IMR-90 (cell line): Measurements from ENCODE around the gene CLHC1. TPM values are rescaled to one million over a fixed set of nuclear protein-coding genes. Genes with fewer than 3 reads are reported as not detected.

Experiments used
- ATAC-seq: fragments of 200-7000 bp; cut with Tn5 transposase; 2 replicates; pipeline ENCODE4 v1.9.1; 2020; ENCODE audit warnings: low read depth, mild to moderate bottlenecking, moderate library complexity
- BruUV-seq: library from RNA; stranded (reverse); fragments of 400-500 nt; replicated peaks from 2 replicates; lab custom pipeline; 2021; lab: Mats Ljungman, UMichigan
- CTCF ChIA-PET: fragments of 300-600 bp; formaldehyde crosslinking; extraction: SDS; loops from one replicate; lab custom pipeline; 2021; ENCODE audit warnings: antibody characterized with exemption; lab: Yijun Ruan, JAX
- POLR2A ChIA-PET: fragments of 300-600 bp; sonication (Branson Sonifier 250); formaldehyde crosslinking; loops from one replicate; lab custom pipeline; 2022; ENCODE audit warnings: antibody characterized with exemption; ENCODE audit not compliant: unreplicated experiment; lab: Charles Lee
- DNase-seq: peaks from one replicate; pipeline ENCODE4 v3.0.0; 2013
- H2AFZ ChIP-seq: replicated peaks from 2 replicates; pipeline ENCODE3; 2013; ENCODE audit warnings: low read length, mild to moderate bottlenecking; ENCODE audit not compliant: poor library complexity
- H2AK5ac ChIP-seq: 2 replicates; pipeline ENCODE4 v1.6.1; 2013; ENCODE audit warnings: low read depth, low read length, inconsistent platforms
- H2AK9ac ChIP-seq: replicated peaks from 2 replicates; pipeline ENCODE3; 2013; ENCODE audit warnings: mild to moderate bottlenecking, low read depth, low read length, moderate library complexity; ENCODE audit not compliant: poor library complexity
- H2BK120ac ChIP-seq: 2 replicates; pipeline ENCODE4 v1.6.1; 2013; ENCODE audit warnings: low read depth, low read length, inconsistent platforms
- H2BK15ac ChIP-seq: 3 replicates; pipeline ENCODE4 v1.6.1; 2013; ENCODE audit warnings: low read depth, low read length, inconsistent platforms
- H2BK20ac ChIP-seq: 2 replicates; pipeline ENCODE4 v1.6.1; 2013; ENCODE audit warnings: low read depth, mild to moderate bottlenecking, inconsistent platforms, low read length, moderate library complexity
- H2BK5ac ChIP-seq: 2 replicates; pipeline ENCODE4 v1.6.1; 2013; ENCODE audit warnings: mild to moderate bottlenecking, low read depth, low read length, inconsistent platforms; ENCODE audit not compliant: poor library complexity, severe bottlenecking
- H3K14ac ChIP-seq: replicated peaks from 2 replicates; pipeline ENCODE4 v1.6.1; 2013; ENCODE audit warnings: low read depth, low read length, inconsistent platforms
- H3K18ac ChIP-seq: 2 replicates; pipeline ENCODE4 v1.6.1; 2013; ENCODE audit warnings: low read depth, low read length, control low read depth
- H3K23ac ChIP-seq: 2 replicates; pipeline ENCODE4 v1.6.1; 2013; ENCODE audit warnings: low read depth, low read length, inconsistent platforms
- H3K27ac ChIP-seq: 2 replicates; pipeline ENCODE4 v1.5.1; 2013; ENCODE audit warnings: mild to moderate bottlenecking, control low read depth, low read length; ENCODE audit not compliant: insufficient read depth
- H3K27me3 ChIP-seq: 2 replicates; pipeline ENCODE4 v1.6.1; 2013; ENCODE audit warnings: low read length; ENCODE audit not compliant: control insufficient read depth, insufficient read depth
- H3K36me3 ChIP-seq: 2 replicates; pipeline ENCODE4 v1.6.1; 2013; ENCODE audit warnings: low read length, mixed read lengths; ENCODE audit not compliant: control insufficient read depth, insufficient read depth
- H3K4ac ChIP-seq: 2 replicates; pipeline ENCODE4 v1.6.1; 2013; ENCODE audit warnings: low read depth, low read length, inconsistent platforms
- H3K4me1 ChIP-seq: 2 replicates; pipeline ENCODE4 v1.6.1; 2013; ENCODE audit warnings: low read length, mixed read lengths; ENCODE audit not compliant: control insufficient read depth, insufficient read depth
- H3K4me2 ChIP-seq: 2 replicates; pipeline ENCODE4 v1.6.1; 2013; ENCODE audit warnings: low read depth, mild to moderate bottlenecking, control low read depth, low read length, moderate library complexity
- H3K4me3 ChIP-seq: 2 replicates; pipeline ENCODE4 v1.5.1; 2013; ENCODE audit warnings: low read depth, mild to moderate bottlenecking, control low read depth, low read length, moderate library complexity; ENCODE audit not compliant: insufficient read depth
- H3K56ac ChIP-seq: 2 replicates; pipeline ENCODE4 v1.6.1; 2013; ENCODE audit warnings: low read length, inconsistent platforms; ENCODE audit not compliant: insufficient read depth; ENCODE audit errors: extremely low read depth
- H3K79me1 ChIP-seq, 2 experiments: 2 replicates each; pipeline ENCODE4 v1.6.1; 2013; ENCODE audit warnings: low read length in 2 of 2, inconsistent platforms in 1 of 2, low read depth in 1 of 2
- H3K9ac ChIP-seq: 2 replicates; pipeline ENCODE4 v1.6.1; 2013; ENCODE audit warnings: low read depth, low read length, control low read depth
- H3K9me1 ChIP-seq: 2 replicates; pipeline ENCODE4 v1.6.1; 2013; ENCODE audit warnings: low read length, inconsistent platforms; ENCODE audit not compliant: insufficient read depth
- H3K9me3 ChIP-seq: 2 replicates; pipeline ENCODE4 v1.6.1; 2013; ENCODE audit warnings: low read length; ENCODE audit not compliant: control insufficient read depth, insufficient read depth
- H4K20me1 ChIP-seq: 2 replicates; pipeline ENCODE4 v1.6.1; 2013; ENCODE audit warnings: low read length, inconsistent platforms; ENCODE audit not compliant: insufficient read depth
- H4K5ac ChIP-seq: 2 replicates; pipeline ENCODE4 v1.6.1; 2013; ENCODE audit warnings: mild to moderate bottlenecking, low read depth, low read length, control low read depth
- H4K8ac ChIP-seq, 2 experiments: 2 replicates each; pipeline ENCODE4 v1.6.1; 2013; ENCODE audit warnings: low read depth in 2 of 2, low read length in 2 of 2, control low read depth in 1 of 2, inconsistent platforms in 1 of 2
- H4K91ac ChIP-seq: 2 replicates; pipeline ENCODE4 v1.6.1; 2013; ENCODE audit warnings: low read depth, low read length, inconsistent platforms; ENCODE audit not compliant: insufficient read depth
- RCOR1 ChIP-seq: IDR thresholded peaks from 2 replicates; pipeline ENCODE4 v1.6.1; 2012; ENCODE audit warnings: mild to moderate bottlenecking, low read length, improper control_type of control experiment; ENCODE audit not compliant: insufficient replicate concordance
- RFX5 ChIP-seq: IDR thresholded peaks from 2 replicates; pipeline ENCODE4 v1.8.0; 2012; ENCODE audit warnings: low read depth, mild to moderate bottlenecking, low read length, moderate library complexity
- WGBS, 2 experiments: methylation state at CpG; one replicate each; pipeline versions ENCODE4 v1.1.5 to v1.1.7; 2013; ENCODE audit warnings: missing lambda C conversion rate in 2 of 2; ENCODE audit not compliant: insufficient read length in 1 of 2; ENCODE audit errors: extremely low coverage in 2 of 2; 5-methylcytosine and 5-hydroxymethylcytosine counted together
- dilution Hi-C: fragments of 300-500 bp; cut with HindIII; formaldehyde crosslinking; loops from one replicate; pipeline ENCODE4 v1.14.3; 2018; ENCODE audit warnings: low sequenced_read_pairs; ENCODE audit not compliant: unreplicated experiment
- in situ Hi-C: fragments of 300-500 bp; cut with MboI; formaldehyde crosslinking; loops from 3 replicates; pipeline ENCODE4 v1.14.3; 2019; ENCODE audit warnings: low sequenced_read_pairs, inconsistent platforms, mixed read lengths
- intact Hi-C: fragments of 100-400 bp; cut with micrococcal nuclease; formaldehyde crosslinking; loops from 2 replicates; pipeline ENCODE4 v1.10.0; 2022
- polyA plus RNA-seq, 3 experiments: library from polyadenylated mRNA; depleted of rRNA; stranded (reverse); fragments of >200 nt; gene quantifications; 2 replicates each; pipeline ENCODE4 v1.2.3, GENCODE V29; 2012; ENCODE audit warnings: low replicate concordance in 1 of 3
- total RNA-seq: library from RNA; depleted of rRNA; stranded (reverse); fragments of >200 nt; gene quantifications from 2 replicates; pipeline ENCODE4 v1.2.3, GENCODE V29; 2012

Gene CLHC1
- total and polyA plus RNA-seq, 2 of the 4 experiments (the other 2 are of a cell fraction), result 2.3 to 5.3 TPM

GRCh38 chr2:55180374-55180773 lies 51.7 kb downstream of the CLHC1 start:
- no TSS peak for BruUV-seq
- Histone ChIP-seq H3K4me3 (no peak overlapping the region), H3K23ac (no peak overlapping the region), H3K4me1 (no peaks in the 10 kb centered on the region), H4K20me1 (no peaks in the 10 kb centered on the region; the same call in 1 of the 2 replicates), H3K14ac (no peak overlapping the region), H3K56ac (no peak overlapping the region), H3K36me3 (no peaks in the 10 kb centered on the region), H2AK9ac (no peak overlapping the region), H2AK5ac (no peak overlapping the region), H4K5ac (no peak overlapping the region), H2BK20ac (no peak overlapping the region), H3K18ac (no peak overlapping the region), H4K8ac (no peak overlapping the region), H3K9me3 (no peaks in the 10 kb centered on the region), H2BK5ac (no peak overlapping the region), H3K79me1 (peaks cover 0 to 3% of the 10 kb centered on the region in 2 experiments; a peak in 2 of 4 replicates), H2BK120ac (no peak overlapping the region), H3K9me1 (no peaks in the 10 kb centered on the region), H3K4ac (no peak overlapping the region), H2BK15ac (no peak overlapping the region), H3K4me2 (no peak overlapping the region), H3K27ac (no peak overlapping the region), H3K9ac (no peak overlapping the region), H2AFZ (no peak overlapping the region), H3K27me3 (no peaks in the 10 kb centered on the region), H4K91ac (no peak overlapping the region)
- ChIA-PET CTCF (interaction anchor here (0.6 kb wide), 1 partner anchor 598 kb away, joined by 3 read pairs; no protein-coding TSS in a partner anchor), POLR2A (no interaction called here)
- WGBS, 2 experiments, result 100% methylated on average over 1 of the region's 2 CpGs; no CpG with 5 or more reads in 1 of the 2 experiments
- dilution Hi-C loops, result no loop called here
- in situ Hi-C loops, result loop anchor here (10.0 to 25.0 kb wide), 2 partner anchors 436 to 1043 kb away; no protein-coding TSS in a partner anchor
- TF ChIP-seq RCOR1 (no peak), RFX5 (no peak)
- ATAC-seq (no peak), DNase-seq (no peak)
- intact Hi-C loops, result no loop called here
